ENCODE data around the gene PIGT.

Gene PIGT

DNA sequence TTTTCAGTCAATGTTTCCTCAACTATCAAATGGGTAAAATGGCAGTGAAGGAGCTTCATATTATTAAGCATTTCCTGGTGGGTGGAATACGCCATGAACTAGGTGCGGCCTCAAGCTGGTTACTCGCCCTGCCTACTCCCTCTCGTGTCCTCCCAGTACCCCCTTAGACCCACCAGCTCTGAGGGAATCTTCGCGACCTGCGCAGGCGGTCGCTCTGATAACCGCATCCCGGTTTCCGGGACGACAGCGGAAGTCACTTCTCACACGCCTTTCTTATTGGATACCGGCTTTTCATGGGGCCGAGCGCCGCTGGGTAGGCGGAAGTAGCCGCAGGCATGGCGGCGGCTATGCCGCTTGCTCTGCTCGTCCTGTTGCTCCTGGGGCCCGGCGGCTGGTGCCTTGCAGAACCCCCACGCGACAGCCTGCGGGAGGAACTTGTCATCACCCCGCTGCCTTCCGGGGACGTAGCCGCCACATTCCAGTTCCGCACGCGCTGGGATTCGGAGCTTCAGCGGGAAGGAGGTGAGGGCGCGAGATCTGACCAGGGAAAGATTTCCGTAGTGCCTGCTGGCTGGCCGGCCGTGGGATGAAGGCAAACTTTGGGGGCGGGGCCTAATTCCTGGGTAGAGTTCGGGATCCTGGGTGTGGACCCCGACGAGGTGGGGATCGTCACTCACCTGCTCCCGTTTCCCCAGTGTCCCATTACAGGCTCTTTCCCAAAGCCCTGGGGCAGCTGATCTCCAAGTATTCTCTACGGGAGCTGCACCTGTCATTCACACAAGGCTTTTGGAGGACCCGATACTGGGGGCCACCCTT, at the start of gene PIGT:
Gene PIGT, plus strand, starts transcription at position 320 of the 816 bp plus-strand sequence. Its CDS starts 16 bp downstream, at position 336.
- DNase-seq (ENCODE audit: low read depth) = peak; percentile 61

- DNase-seq (ENCODE audit: low read depth) = no peak
Observed at GRCh38 chr20:45366192-45366591, 49.7 kb upstream of the PIGT start.

GRCh38 chr20:45366631-45367030, 49.3 kb upstream of the PIGT start:
- no peak for DNase-seq (ENCODE audit: low read depth)

GRCh38 chr20:45367126-45367525, 48.8 kb upstream of the PIGT start:
- DNase-seq (ENCODE audit: low read depth) = no peak

- no peak for DNase-seq (ENCODE audit: low read depth)
Observed at GRCh38 chr20:45368221-45368980, 47.5 kb upstream of the PIGT start.

- DNase-seq (ENCODE audit: low read depth) = no peak
Observed at GRCh38 chr20:45370571-45371160, 45.3 kb upstream of the PIGT start.

- no peak for DNase-seq (ENCODE audit: low read depth)
Observed at GRCh38 chr20:45372241-45372640, 43.7 kb upstream of the PIGT start.

- no peak for DNase-seq (ENCODE audit: low read depth)
Observed at GRCh38 chr20:45372646-45373352, 43.1 kb upstream of the PIGT start.

- DNase-seq (ENCODE audit: low read depth) = peak; percentile 40
Observed at GRCh38 chr20:45373353-45374100, 42.4 kb upstream of the PIGT start.

GRCh38 chr20:45374101-45374467, 41.9 kb upstream of the PIGT start:
- DNase-seq (ENCODE audit: low read depth) = no peak

DNA sequence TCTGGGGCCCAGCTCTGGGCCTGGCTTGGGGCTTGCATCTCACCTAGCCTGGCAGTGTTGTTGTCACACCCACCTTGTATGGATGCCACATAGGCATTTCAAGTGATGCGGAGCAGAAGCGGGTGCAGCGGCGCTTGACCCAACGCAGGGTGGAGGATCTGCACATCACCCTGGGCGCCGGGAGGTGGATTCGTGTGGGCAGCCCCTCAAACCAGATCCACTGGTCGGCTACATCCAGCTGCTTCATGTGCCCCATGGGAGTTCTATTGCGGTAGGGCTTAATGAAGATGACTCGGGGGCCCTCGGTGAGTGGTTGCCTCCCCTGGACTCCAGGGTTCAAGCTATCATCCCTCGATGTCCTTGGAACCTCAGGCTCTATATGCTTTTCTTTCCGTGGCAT, 41.0 kb upstream of the PIGT start:
- DNase-seq (ENCODE audit: low read depth) = no peak

DNA sequence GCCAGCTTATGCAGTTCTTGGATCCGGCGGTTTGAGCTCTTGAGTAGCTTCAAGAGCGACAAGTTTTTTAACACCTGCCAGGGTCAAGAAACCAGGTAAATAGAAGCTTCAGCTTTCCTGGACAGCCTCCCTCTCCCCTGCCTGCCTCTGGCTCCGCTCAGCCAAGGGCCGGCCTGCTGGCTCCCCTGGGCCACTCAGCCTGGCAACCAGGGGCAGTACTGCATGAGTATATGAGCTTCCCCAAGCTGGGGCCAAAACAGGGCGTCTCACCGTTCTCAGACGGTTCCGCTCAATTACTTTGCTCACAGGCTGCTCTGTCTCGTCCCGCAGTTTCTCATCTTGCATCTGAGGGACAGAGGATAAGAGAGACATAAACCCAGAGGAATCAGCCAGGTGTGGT, 38.7 kb upstream of the PIGT start:
- DNase-seq (ENCODE audit: low read depth) = no peak

- no peak for DNase-seq (ENCODE audit: low read depth)
Observed at GRCh38 chr20:45378191-45378590, 37.8 kb upstream of the PIGT start, which contains the start of gene TP53TG5. Gene TP53TG5, minus strand, starts transcription at chr20:45378325. Its CDS starts 89 bp downstream, at chr20:45378236.

DNA sequence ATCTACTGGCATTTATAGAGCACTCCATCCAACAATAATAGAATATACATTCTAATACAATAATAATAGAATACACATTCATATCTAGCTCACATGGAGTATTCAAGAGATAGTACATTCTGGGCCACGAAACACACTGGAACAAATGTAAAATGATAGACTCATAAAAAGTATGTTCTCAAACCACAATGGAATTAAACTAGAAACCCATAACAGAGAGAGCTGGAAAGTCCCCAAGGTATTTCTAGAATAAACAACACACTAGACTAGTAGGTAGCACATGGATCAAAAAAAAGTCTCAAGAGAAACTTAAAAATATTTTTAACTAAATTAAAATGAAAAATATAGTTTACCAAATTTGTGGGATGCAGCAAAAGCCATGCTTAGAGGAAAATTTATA, 28.7 kb upstream of the PIGT start:
- no peak for DNase-seq (ENCODE audit: low read depth)

- no peak for DNase-seq (ENCODE audit: low read depth)
Observed at GRCh38 chr20:45390931-45391330, 25.0 kb upstream of the PIGT start.

DNA sequence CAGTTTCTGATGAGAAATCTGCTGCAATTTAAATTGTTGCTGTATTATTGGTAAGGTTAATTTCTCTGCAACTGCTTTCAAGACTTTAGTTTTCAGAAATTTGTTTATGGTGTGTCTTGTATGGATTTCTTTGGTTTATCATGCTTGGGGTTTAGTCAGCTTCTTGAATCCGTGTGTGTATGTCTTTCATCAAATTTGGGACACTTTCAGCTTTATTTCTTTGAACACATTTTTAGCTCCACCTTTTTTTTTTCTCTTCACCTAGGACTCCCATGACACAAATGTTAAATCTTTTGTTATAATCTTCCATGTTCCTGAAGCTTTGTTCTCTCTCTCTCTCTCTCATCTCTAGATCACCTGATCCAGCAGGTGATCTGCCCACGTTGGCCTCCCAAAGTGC, 24.4 kb upstream of the PIGT start:
- DNase-seq (ENCODE audit: low read depth) = no peak

DNA sequence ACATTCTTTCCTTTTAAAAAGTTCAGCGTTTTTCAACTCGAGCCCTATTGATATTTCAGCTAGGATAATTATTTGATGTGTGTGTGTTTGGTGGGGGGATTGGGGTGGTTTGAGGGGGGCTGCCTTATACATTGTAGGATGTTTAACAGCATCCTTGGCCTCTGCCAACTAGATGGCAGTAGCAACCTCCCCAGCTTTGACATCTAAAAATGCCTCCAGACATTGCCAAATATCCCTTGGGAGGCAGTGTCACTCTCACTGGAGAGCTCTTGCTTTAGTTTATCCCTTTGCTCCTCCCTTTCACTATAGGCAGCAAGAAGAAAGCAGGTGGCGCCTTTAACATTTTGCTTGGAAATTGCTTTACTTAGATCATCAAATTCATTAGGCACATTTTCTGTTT, 23.2 kb upstream of the PIGT start:
- no peak for DNase-seq (ENCODE audit: low read depth)

GRCh38 chr20:45394221-45395113, 21.5 kb upstream of the PIGT start:
- DNase-seq (ENCODE audit: low read depth) = no peak

DNA sequence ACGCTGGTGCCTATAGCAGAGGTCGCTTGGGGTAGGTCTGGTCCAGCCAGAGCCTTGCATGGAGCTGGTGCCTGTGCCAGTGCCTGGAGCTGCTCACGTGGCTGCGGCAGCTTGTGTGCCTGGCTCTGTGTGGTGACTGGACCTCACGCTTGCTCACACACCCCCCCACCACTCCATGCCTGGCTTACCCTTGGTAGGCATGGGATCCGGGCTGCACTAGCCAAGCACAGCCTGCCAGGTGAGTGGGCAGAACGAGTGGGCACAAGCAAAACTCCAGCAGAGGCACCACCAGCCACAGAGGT, 20.9 kb upstream of the PIGT start:
- DNase-seq (ENCODE audit: low read depth) = no peak

- DNase-seq (ENCODE audit: low read depth) = no peak
Observed at GRCh38 chr20:45399018-45399417, 16.9 kb upstream of the PIGT start.
